HEK293T (cell line): ENCODE data around the gene CFAP61.

Source experiments
- CTCF ChIA-PET: fragments of 350-600 bp; formaldehyde crosslinking; extraction: SDS; loops from one replicate; lab custom pipeline; 2021; ENCODE audit warnings: antibody characterized with exemption, inconsistent platforms; lab: Yijun Ruan, JAX
- POLR2A ChIA-PET: fragments of 350-600 bp; formaldehyde crosslinking; extraction: SDS; loops from one replicate; lab custom pipeline; 2020; ENCODE audit warnings: antibody characterized with exemption, inconsistent platforms; lab: Yijun Ruan, JAX
- DNase-seq: peaks from one replicate; pipeline ENCODE4 v3.0.0; 2012; ENCODE audit warnings: mixed read lengths; ENCODE audit errors: extremely low spot score
- ARNT ChIP-seq: fragments of 450-650 bp; IDR thresholded peaks from 2 replicates; pipeline ENCODE4 v1.6.1; 2017; ENCODE audit warnings: mild to moderate bottlenecking
- BHLHE40 ChIP-seq: fragments of 450-650 bp; IDR thresholded peaks from 2 replicates; pipeline ENCODE4 v1.6.1; 2016; ENCODE audit warnings: mild to moderate bottlenecking, moderate library complexity, borderline replicate concordance
- CTBP1 ChIP-seq: fragments of 450-650 bp; IDR thresholded peaks from 2 replicates; pipeline ENCODE4 v1.6.1; 2016; ENCODE audit warnings: borderline replicate concordance
- ELF4 ChIP-seq: fragments of 450-650 bp; IDR thresholded peaks from 2 replicates; pipeline ENCODE4 v1.6.1; 2017; ENCODE audit warnings: antibody characterized with exemption
- FOXA1 ChIP-seq: fragments of 450-650 bp; IDR thresholded peaks from 2 replicates; pipeline ENCODE4 v1.6.1; 2016; ENCODE audit warnings: mild to moderate bottlenecking
- FOXK2 ChIP-seq: fragments of 450-650 bp; IDR thresholded peaks from 2 replicates; pipeline ENCODE4 v1.6.1; 2016; ENCODE audit warnings: mild to moderate bottlenecking
- FOXM1 ChIP-seq: fragments of 450-650 bp; IDR thresholded peaks from 2 replicates; pipeline ENCODE4 v1.6.1; 2017; ENCODE audit warnings: mild to moderate bottlenecking, borderline replicate concordance
- HDGF ChIP-seq: fragments of 450-650 bp; IDR thresholded peaks from 2 replicates; pipeline ENCODE4 v1.6.1; 2017; ENCODE audit warnings: antibody characterized with exemption, borderline replicate concordance
- L3MBTL2 ChIP-seq: fragments of 450-650 bp; conservative IDR thresholded peaks from 2 replicates; pipeline ENCODE4 v1.6.1; 2016; ENCODE audit warnings: mild to moderate bottlenecking
- LEF1 ChIP-seq: fragments of 450-650 bp; IDR thresholded peaks from 2 replicates; pipeline ENCODE4 v1.6.1; 2017; ENCODE audit warnings: mild to moderate bottlenecking, borderline replicate concordance
- NFRKB ChIP-seq: fragments of 450-650 bp; IDR thresholded peaks from 2 replicates; pipeline ENCODE4 v1.6.1; 2016; ENCODE audit warnings: mild to moderate bottlenecking, moderate library complexity
- PKNOX1 ChIP-seq: fragments of 450-650 bp; IDR thresholded peaks from 2 replicates; pipeline ENCODE4 v1.6.1; 2016
- SP1 ChIP-seq: fragments of 450-650 bp; IDR thresholded peaks from 2 replicates; pipeline ENCODE4 v1.6.1; 2017
- SUZ12 ChIP-seq: fragments of 450-650 bp; IDR thresholded peaks from 2 replicates; pipeline ENCODE4 v1.6.1; 2016; ENCODE audit warnings: mild to moderate bottlenecking
- TARDBP ChIP-seq: fragments of 450-650 bp; IDR thresholded peaks from 2 replicates; pipeline ENCODE4 v1.6.1; 2016
- ZNF384 ChIP-seq: fragments of 450-650 bp; IDR thresholded peaks from 2 replicates; pipeline ENCODE4 v1.6.1; 2016

The CFAP61 gene

GRCh38 chr20:20297752-20298151 is 245.4 kb downstream of the CFAP61 start:
- ChIA-PET CTCF (no interaction called here), POLR2A (no interaction called here)
- TF ChIP-seq CTBP1 (no peak), BHLHE40 (no peak), PKNOX1 (no peak), FOXM1 (no peak), LEF1 (no peak), ARNT (no peak)
- DNase-seq = no peak

- CTCF ChIA-PET = no interaction called here
- no peak for DNase-seq
- TF ChIP-seq HDGF (no peak), SUZ12 (no peak), TARDBP (no peak), ELF4 (no peak), FOXK2 (no peak), PKNOX1 (no peak), NFRKB (no peak)
- POLR2A ChIA-PET = no interaction called here
Measured at GRCh38 chr20:20299904-20300303, 247.6 kb downstream of the CFAP61 start.

GRCh38 chr20:20303320-20303719 is 251.0 kb downstream of the CFAP61 start:
- ChIA-PET POLR2A (no interaction called here), CTCF (no interaction called here)
- no peak for TF ChIP-seq FOXK2
- TF ChIP-seq HDGF = no peak
- no peak for TF ChIP-seq NFRKB
- DNase-seq = no peak

GRCh38 chr20:20303742-20304141 is 251.4 kb downstream of the CFAP61 start:
- no peak for DNase-seq

GRCh38 chr20:20304942-20305341 is 252.6 kb downstream of the CFAP61 start:
- no peak for DNase-seq
- no peak for TF ChIP-seq FOXK2
- TF ChIP-seq SUZ12 = no peak
- no peak for TF ChIP-seq ELF4
- no peak for TF ChIP-seq TARDBP
- TF ChIP-seq LEF1 = no peak
- CTCF ChIA-PET = no interaction called here
- POLR2A ChIA-PET = no interaction called here

More at GRCh38 chr20:20303742-20304141, 251.4 kb downstream of the CFAP61 start:
- CTCF ChIA-PET = no interaction called here
- TF ChIP-seq ARNT (no peak), ZNF384 (no peak), HDGF (no peak), LEF1 (no peak), SUZ12 (no peak)
- POLR2A ChIA-PET = no interaction called here

GRCh38 chr20:20312562-20312961 is 260.2 kb downstream of the CFAP61 start:
- no peak for DNase-seq
- POLR2A ChIA-PET = no interaction called here
- TF ChIP-seq CTBP1 (no peak), PKNOX1 (no peak)
- CTCF ChIA-PET = no interaction called here

- no peak for DNase-seq
- ChIA-PET CTCF (no interaction called here), POLR2A (no interaction called here)
- TF ChIP-seq BHLHE40 (no peak), FOXK2 (no peak), PKNOX1 (no peak), ZNF384 (no peak), TARDBP (no peak), FOXM1 (no peak), HDGF (no peak), SP1 (no peak), ELF4 (no peak), NFRKB (no peak), SUZ12 (no peak), CTBP1 (no peak), LEF1 (no peak), FOXA1 (no peak), ARNT (no peak), L3MBTL2 (no peak)
Measured at GRCh38 chr20:20317195-20317594, 264.9 kb downstream of the CFAP61 start.
